ENCODE measurements around the gene GALNTL6.

Gene GALNTL6

GRCh38 chr4:173056271-173056670, 1243.1 kb downstream of the GALNTL6 start:
- H3K4me1 ChIP-seq (ENCODE audit: control extremely low read depth in 1 of 4, control insufficient read depth in 4 of 4, insufficient read depth in 4 of 4, low read length in 3 of 4): no peaks in the 10 kb centered on the region
- no peak overlapping the region for H3K27ac ChIP-seq (ENCODE audit: insufficient read depth in 1 of 2, low read depth in 1 of 2, low read length in 2 of 2, poor library complexity in 1 of 2, severe bottlenecking in 2 of 2)
- no peak overlapping the region for H3K4me3 ChIP-seq (ENCODE audit: control insufficient read depth in 1 of 7, extremely low read depth in 1 of 7, insufficient read depth in 4 of 7, low read depth in 2 of 7, low read length in 6 of 7)
- no peak for DNase-seq
- H3K36me3 ChIP-seq (ENCODE audit: control insufficient read depth in 4 of 4, insufficient read depth in 4 of 4, low read length in 3 of 4): no peaks in the 10 kb centered on the region
- POLR2A ChIA-PET: no interaction called here
- no peaks in the 10 kb centered on the region for H3K9me3 ChIP-seq (ENCODE audit: control extremely low read depth in 1 of 5, control insufficient read depth in 4 of 5, insufficient read depth in 2 of 5, low read depth in 1 of 5, low read length in 4 of 5)
- no peaks in the 10 kb centered on the region for H3K27me3 ChIP-seq (replicated peaks in 2 of 5; ENCODE audit: control insufficient read depth in 4 of 5, insufficient read depth in 5 of 5, low read length in 4 of 5)
- WGBS (ENCODE audit: insufficient coverage): 100% methylated on average over 3 of the region's 5 CpGs
- CTCF ChIA-PET: interaction anchor here (1.4 kb wide), 1 partner anchor 18 kb away, joined by 3 read pairs; no protein-coding TSS in a partner anchor

GRCh38 chr4:173056710-173057109, 1243.5 kb downstream of the GALNTL6 start:
- no CpG with 5 or more reads among the region's 2 CpGs for WGBS (ENCODE audit: insufficient coverage)
- Histone ChIP-seq H3K36me3 (ENCODE audit: control insufficient read depth in 4 of 4, insufficient read depth in 4 of 4, low read length in 3 of 4) (no peaks in the 10 kb centered on the region), H3K9me3 (ENCODE audit: control extremely low read depth in 1 of 5, control insufficient read depth in 4 of 5, insufficient read depth in 2 of 5, low read depth in 1 of 5, low read length in 4 of 5) (no peaks in the 10 kb centered on the region), H3K4me3 (ENCODE audit: control insufficient read depth in 1 of 7, extremely low read depth in 1 of 7, insufficient read depth in 4 of 7, low read depth in 2 of 7, low read length in 6 of 7) (no peak overlapping the region), H3K27me3 (replicated peaks in 2 of 5; ENCODE audit: control insufficient read depth in 4 of 5, insufficient read depth in 5 of 5, low read length in 4 of 5) (no peaks in the 10 kb centered on the region), H3K4me1 (ENCODE audit: control extremely low read depth in 1 of 4, control insufficient read depth in 4 of 4, insufficient read depth in 4 of 4, low read length in 3 of 4) (no peaks in the 10 kb centered on the region), H3K27ac (ENCODE audit: insufficient read depth in 1 of 2, low read depth in 1 of 2, low read length in 2 of 2, poor library complexity in 1 of 2, severe bottlenecking in 2 of 2) (no peak overlapping the region)
- ChIA-PET CTCF (interaction anchor here (1.6 kb wide), 1 partner anchor 12 kb away, joined by 4 read pairs; no protein-coding TSS in a partner anchor), POLR2A (interaction anchor here (0.6 kb wide), 1 partner anchor 246 kb away, joined by 6 read pairs; no protein-coding TSS in a partner anchor)
- no peak for DNase-seq

- ChIA-PET CTCF (interaction anchor here (1.6 kb wide), 1 partner anchor 12 kb away, joined by 4 read pairs; no protein-coding TSS in a partner anchor), POLR2A (interaction anchor here (0.6 kb wide), 1 partner anchor 245 kb away, joined by 6 read pairs; no protein-coding TSS in a partner anchor)
- WGBS (ENCODE audit: insufficient coverage): 94% methylated on average over 3 of the region's 3 CpGs
- H3K36me3 ChIP-seq (ENCODE audit: control insufficient read depth in 4 of 4, insufficient read depth in 4 of 4, low read length in 3 of 4): no peaks in the 10 kb centered on the region
- no peaks in the 10 kb centered on the region for H3K9me3 ChIP-seq (ENCODE audit: control extremely low read depth in 1 of 5, control insufficient read depth in 4 of 5, insufficient read depth in 2 of 5, low read depth in 1 of 5, low read length in 4 of 5)
- H3K4me1 ChIP-seq (ENCODE audit: control extremely low read depth in 1 of 4, control insufficient read depth in 4 of 4, insufficient read depth in 4 of 4, low read length in 3 of 4): no peaks in the 10 kb centered on the region
- no peak for DNase-seq
- H3K4me3 ChIP-seq (ENCODE audit: control insufficient read depth in 1 of 7, extremely low read depth in 1 of 7, insufficient read depth in 4 of 7, low read depth in 2 of 7, low read length in 6 of 7): no peak overlapping the region
- no peak overlapping the region for H3K27ac ChIP-seq (ENCODE audit: insufficient read depth in 1 of 2, low read depth in 1 of 2, low read length in 2 of 2, poor library complexity in 1 of 2, severe bottlenecking in 2 of 2)
- no peaks in the 10 kb centered on the region for H3K27me3 ChIP-seq (replicated peaks in 2 of 5; ENCODE audit: control insufficient read depth in 4 of 5, insufficient read depth in 5 of 5, low read length in 4 of 5)
Observed at GRCh38 chr4:173057442-173057841, 1244.2 kb downstream of the GALNTL6 start.

GRCh38 chr4:173057901-173058300, 1244.7 kb downstream of the GALNTL6 start:
- H3K27ac ChIP-seq (ENCODE audit: insufficient read depth in 1 of 2, low read depth in 1 of 2, low read length in 2 of 2, poor library complexity in 1 of 2, severe bottlenecking in 2 of 2): no peak overlapping the region
- POLR2A ChIA-PET: no interaction called here
- no peak overlapping the region for H3K4me3 ChIP-seq (ENCODE audit: control insufficient read depth in 1 of 7, extremely low read depth in 1 of 7, insufficient read depth in 4 of 7, low read depth in 2 of 7, low read length in 6 of 7)

GRCh38 chr4:173061160-173061559, 1248.0 kb downstream of the GALNTL6 start:
- H3K27ac ChIP-seq (ENCODE audit: insufficient read depth in 1 of 2, low read depth in 1 of 2, low read length in 2 of 2, poor library complexity in 1 of 2, severe bottlenecking in 2 of 2): no peak overlapping the region
- H3K27me3 ChIP-seq (replicated peaks in 2 of 5; ENCODE audit: control insufficient read depth in 4 of 5, insufficient read depth in 5 of 5, low read length in 4 of 5): no peaks in the 10 kb centered on the region
- ChIA-PET POLR2A (no interaction called here), CTCF (no interaction called here)
- 100% methylated on average over 1 of the region's 4 CpGs for WGBS (ENCODE audit: insufficient coverage)
- H3K36me3 ChIP-seq (ENCODE audit: control insufficient read depth in 4 of 4, insufficient read depth in 4 of 4, low read length in 3 of 4): no peaks in the 10 kb centered on the region
- no peak overlapping the region for H3K4me3 ChIP-seq (ENCODE audit: control insufficient read depth in 1 of 7, extremely low read depth in 1 of 7, insufficient read depth in 4 of 7, low read depth in 2 of 7, low read length in 6 of 7)
- H3K9me3 ChIP-seq (ENCODE audit: control extremely low read depth in 1 of 5, control insufficient read depth in 4 of 5, insufficient read depth in 2 of 5, low read depth in 1 of 5, low read length in 4 of 5): no peaks in the 10 kb centered on the region
- DNase-seq: no peak
- no peaks in the 10 kb centered on the region for H3K4me1 ChIP-seq (ENCODE audit: control extremely low read depth in 1 of 4, control insufficient read depth in 4 of 4, insufficient read depth in 4 of 4, low read length in 3 of 4)

More at GRCh38 chr4:173057901-173058300, 1244.7 kb downstream of the GALNTL6 start:
- WGBS (ENCODE audit: insufficient coverage): no CpG with 5 or more reads among the region's 1 CpG
- no peak for DNase-seq
- Histone ChIP-seq H3K27me3 (replicated peaks in 2 of 5; ENCODE audit: control insufficient read depth in 4 of 5, insufficient read depth in 5 of 5, low read length in 4 of 5) (no peaks in the 10 kb centered on the region), H3K36me3 (ENCODE audit: control insufficient read depth in 4 of 4, insufficient read depth in 4 of 4, low read length in 3 of 4) (no peaks in the 10 kb centered on the region), H3K4me1 (ENCODE audit: control extremely low read depth in 1 of 4, control insufficient read depth in 4 of 4, insufficient read depth in 4 of 4, low read length in 3 of 4) (no peaks in the 10 kb centered on the region), H3K9me3 (ENCODE audit: control extremely low read depth in 1 of 5, control insufficient read depth in 4 of 5, insufficient read depth in 2 of 5, low read depth in 1 of 5, low read length in 4 of 5) (no peaks in the 10 kb centered on the region)
- CTCF ChIA-PET: interaction anchor here (1.6 kb wide), 1 partner anchor 11 kb away, joined by 4 read pairs; no protein-coding TSS in a partner anchor

- ChIA-PET POLR2A (no interaction called here), CTCF (no interaction called here)
- WGBS (ENCODE audit: insufficient coverage): 100% methylated on average over 1 of the region's 1 CpG
- peaks cover 4 to 22% (median 11%) of the 10 kb centered on the region in 5 experiments for H3K9me3 ChIP-seq (ENCODE audit: control extremely low read depth in 1 of 5, control insufficient read depth in 4 of 5, insufficient read depth in 2 of 5, low read depth in 1 of 5, low read length in 4 of 5)
- H3K36me3 ChIP-seq (ENCODE audit: control insufficient read depth in 4 of 4, insufficient read depth in 4 of 4, low read length in 3 of 4): no peaks in the 10 kb centered on the region
- no peak for DNase-seq
- H3K4me3 ChIP-seq (ENCODE audit: control insufficient read depth in 1 of 7, extremely low read depth in 1 of 7, insufficient read depth in 4 of 7, low read depth in 2 of 7, low read length in 6 of 7): no peak overlapping the region
- H3K4me1 ChIP-seq (ENCODE audit: control extremely low read depth in 1 of 4, control insufficient read depth in 4 of 4, insufficient read depth in 4 of 4, low read length in 3 of 4): no peaks in the 10 kb centered on the region
- H3K27ac ChIP-seq (ENCODE audit: insufficient read depth in 1 of 2, low read depth in 1 of 2, low read length in 2 of 2, poor library complexity in 1 of 2, severe bottlenecking in 2 of 2): no peak overlapping the region
- H3K27me3 ChIP-seq (replicated peaks in 2 of 5; ENCODE audit: control insufficient read depth in 4 of 5, insufficient read depth in 5 of 5, low read length in 4 of 5): no peaks in the 10 kb centered on the region
Observed at GRCh38 chr4:173073939-173074500, 1260.8 kb downstream of the GALNTL6 start.

GRCh38 chr4:173074501-173074946, 1261.3 kb downstream of the GALNTL6 start:
- Histone ChIP-seq H3K4me3 (ENCODE audit: control insufficient read depth in 1 of 7, extremely low read depth in 1 of 7, insufficient read depth in 4 of 7, low read depth in 2 of 7, low read length in 6 of 7) (no peak overlapping the region), H3K27ac (ENCODE audit: insufficient read depth in 1 of 2, low read depth in 1 of 2, low read length in 2 of 2, poor library complexity in 1 of 2, severe bottlenecking in 2 of 2) (no peak overlapping the region), H3K27me3 (replicated peaks in 2 of 5; ENCODE audit: control insufficient read depth in 4 of 5, insufficient read depth in 5 of 5, low read length in 4 of 5) (no peaks in the 10 kb centered on the region), H3K36me3 (ENCODE audit: control insufficient read depth in 4 of 4, insufficient read depth in 4 of 4, low read length in 3 of 4) (no peaks in the 10 kb centered on the region), H3K9me3 (ENCODE audit: control extremely low read depth in 1 of 5, control insufficient read depth in 4 of 5, insufficient read depth in 2 of 5, low read depth in 1 of 5, low read length in 4 of 5) (peaks cover 4 to 18% (median 8%) of the 10 kb centered on the region in 5 experiments), H3K4me1 (ENCODE audit: control extremely low read depth in 1 of 4, control insufficient read depth in 4 of 4, insufficient read depth in 4 of 4, low read length in 3 of 4) (no peaks in the 10 kb centered on the region)
- CTCF ChIA-PET: interaction anchor here (1.3 kb wide), 1 partner anchor 14 kb away, joined by 3 read pairs; no protein-coding TSS in a partner anchor
- no CpG with 5 or more reads among the region's 3 CpGs for WGBS (ENCODE audit: insufficient coverage)
- POLR2A ChIA-PET: no interaction called here
- peak in 2 of 3 donors; percentile 37 to 52 for DNase-seq

Measured in common myeloid progenitor, CD34-positive (primary cell).